NCI-H82 treated with DMSO at 0.1 percent for 48 hours (cell line): ENCODE results near the gene SUGCT.

Experiments used
- DNase-seq: peaks from one replicate; lab custom pipeline; 2025; ENCODE audit not compliant: unreplicated experiment; lab: John Stamatoyannopoulos, UW

Gene SUGCT

GRCh38 chr7:40888499-40888898 is 753.7 kb downstream of the SUGCT start:
- no peak for DNase-seq

GRCh38 chr7:40889099-40889498 is 754.3 kb downstream of the SUGCT start:
- DNase-seq, result no peak

GRCh38 chr7:40889539-40889938 is 754.7 kb downstream of the SUGCT start:
- DNase-seq, result no peak

- no peak for DNase-seq
These were observed 755.4 kb downstream of the SUGCT start for GRCh38 chr7:40890088-40890692.

- no peak for DNase-seq
These were observed 756.4 kb downstream of the SUGCT start for GRCh38 chr7:40891232-40891631.

- no peak for DNase-seq
These were observed 764.3 kb downstream of the SUGCT start for GRCh38 chr7:40899151-40899550.

GRCh38 chr7:40899636-40900507 is 765.1 kb downstream of the SUGCT start:
- DNase-seq, result no peak

GRCh38 chr7:40903872-40904271 is 769.1 kb downstream of the SUGCT start:
- no peak for DNase-seq

GRCh38 chr7:40907286-40907685 is 772.5 kb downstream of the SUGCT start:
- no peak for DNase-seq

- DNase-seq, result no peak
These were observed 774.7 kb downstream of the SUGCT start for GRCh38 chr7:40909346-40909980.
